ENCODE results near the gene CPNE6.
A peak's percentile ranks its signal among the peaks of the same experiment; 100 is the strongest.
"Not testable (repeated sequence)": the region's sequence is repeated elsewhere in the genome, so short reads cannot be mapped to it uniquely, and the experiment has no call there.

CPNE6 gene

DNA sequence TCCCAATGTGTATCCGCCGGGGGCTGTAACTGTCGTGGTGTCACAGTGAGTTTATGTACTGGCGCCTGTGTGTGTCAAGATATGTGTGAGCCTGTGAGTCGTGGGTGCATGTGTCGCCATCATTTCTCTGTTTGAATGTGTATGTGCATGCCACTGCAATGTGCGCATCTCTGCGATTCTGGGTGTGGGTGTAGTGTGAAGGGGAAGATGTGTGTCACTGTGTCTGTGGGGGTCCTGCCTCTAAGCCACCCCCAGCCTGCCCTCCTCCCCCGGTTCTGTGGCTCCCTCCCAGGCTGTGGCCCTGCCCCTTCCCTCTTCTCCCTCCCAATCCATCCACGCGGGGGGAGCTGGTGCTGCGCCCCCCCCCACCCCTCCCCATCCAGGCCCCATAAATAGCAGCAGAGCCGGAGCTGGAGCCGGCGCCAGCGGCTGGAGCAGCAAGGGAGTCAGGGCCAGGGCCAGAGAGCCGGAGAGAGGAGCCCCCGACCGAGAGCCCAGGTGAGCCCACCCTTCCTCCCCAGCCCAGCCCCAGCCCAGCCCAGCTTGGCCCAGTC lies at the start of gene CPNE6:
Gene CPNE6, plus strand, starts transcription at position 419 of the 554 bp plus-strand sequence. CDS start 1,375 bp downstream, outside the sequence.
- DNase-seq = peak; percentile 29

DNA sequence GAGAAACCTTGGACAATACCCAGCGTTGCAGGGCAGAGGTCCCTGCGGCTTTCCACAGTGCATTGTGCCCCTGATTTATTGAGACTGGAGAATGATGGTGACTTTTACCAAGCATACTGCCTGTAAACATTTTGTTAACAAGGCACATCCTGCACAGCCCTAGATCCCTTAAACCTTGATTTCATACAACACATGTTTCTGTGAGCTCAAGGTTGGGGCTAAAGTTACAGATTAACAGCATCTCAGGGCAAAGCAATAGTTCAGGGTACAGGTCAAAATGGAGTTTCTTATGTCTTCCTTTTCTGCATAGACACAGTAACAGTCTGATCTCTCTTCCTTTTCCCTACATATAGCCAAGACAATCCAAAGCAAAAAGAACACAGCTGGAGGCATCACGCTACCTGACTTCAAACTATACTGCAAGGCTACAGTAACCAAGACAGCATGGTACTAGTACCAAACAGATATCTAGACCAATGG lies 46.4 kb upstream of the CPNE6 start:
- DNase-seq = not testable (repeated sequence)

- not testable (repeated sequence) for DNase-seq
These were observed 41.7 kb upstream of the CPNE6 start for GRCh38 chr14:24029687-24030086.

DNA sequence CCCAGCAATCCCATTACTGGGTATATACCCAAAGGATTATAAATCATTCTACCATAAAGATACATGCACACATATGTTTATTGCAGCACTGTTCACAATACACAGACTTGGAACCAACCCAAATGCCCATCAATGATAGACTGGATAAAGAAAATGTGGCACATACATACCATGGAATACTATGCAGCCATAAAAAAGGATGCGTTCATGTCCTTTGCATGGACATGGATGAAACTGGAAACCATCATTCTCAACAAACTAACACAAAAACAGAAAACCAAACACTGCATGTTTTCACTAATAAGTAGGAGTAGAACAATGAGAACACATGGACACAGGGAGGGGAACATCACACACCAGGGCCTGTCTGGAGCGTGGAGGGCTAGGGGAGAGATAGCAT lies 40.0 kb upstream of the CPNE6 start:
- not testable (repeated sequence) for DNase-seq

DNA sequence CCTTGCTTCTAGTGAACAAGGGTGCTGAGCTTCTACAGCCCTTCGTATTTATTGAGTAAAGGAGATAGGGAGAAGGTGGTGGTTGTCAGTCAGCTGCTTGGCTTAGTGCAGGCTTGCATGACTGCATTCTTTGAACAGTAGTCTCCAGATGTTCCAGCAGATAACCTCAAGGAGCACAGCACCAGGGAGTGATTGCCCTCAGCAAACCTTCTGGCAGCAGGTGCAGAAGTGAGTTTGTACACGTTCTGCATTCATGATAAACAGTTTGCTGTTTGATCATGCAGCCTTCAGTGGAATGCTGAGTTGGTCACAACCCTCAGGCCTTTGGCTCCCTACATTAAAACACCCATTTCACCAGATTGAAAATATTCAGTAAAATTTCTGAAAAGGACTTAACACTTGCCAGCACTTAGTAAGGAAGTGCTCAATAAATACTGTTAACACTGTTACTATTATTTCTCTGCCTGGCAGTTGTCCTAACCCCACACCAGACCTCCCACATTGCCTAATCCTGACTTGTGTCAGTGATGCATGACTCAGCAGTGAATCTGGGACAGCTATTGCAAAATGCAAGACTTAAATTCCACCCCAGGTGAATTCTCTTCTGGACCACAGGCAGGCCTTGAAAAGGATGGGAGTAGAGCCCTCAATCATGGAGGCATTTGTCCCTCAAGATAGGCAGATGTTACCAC lies 38.5 kb upstream of the CPNE6 start:
- DNase-seq = no peak

GRCh38 chr14:24035769-24036168 lies 35.6 kb upstream of the CPNE6 start:
- DNase-seq = not testable (repeated sequence)

GRCh38 chr14:24036169-24036962 lies 35.0 kb upstream of the CPNE6 start:
- DNase-seq = peak; percentile 43

- DNase-seq = not testable (repeated sequence)
These were observed 34.3 kb upstream of the CPNE6 start for GRCh38 chr14:24036963-24037657.

GRCh38 chr14:24037658-24038037 lies 33.7 kb upstream of the CPNE6 start:
- no peak for DNase-seq

GRCh38 chr14:24038686-24039085 lies 32.7 kb upstream of the CPNE6 start:
- no peak for DNase-seq

DNA sequence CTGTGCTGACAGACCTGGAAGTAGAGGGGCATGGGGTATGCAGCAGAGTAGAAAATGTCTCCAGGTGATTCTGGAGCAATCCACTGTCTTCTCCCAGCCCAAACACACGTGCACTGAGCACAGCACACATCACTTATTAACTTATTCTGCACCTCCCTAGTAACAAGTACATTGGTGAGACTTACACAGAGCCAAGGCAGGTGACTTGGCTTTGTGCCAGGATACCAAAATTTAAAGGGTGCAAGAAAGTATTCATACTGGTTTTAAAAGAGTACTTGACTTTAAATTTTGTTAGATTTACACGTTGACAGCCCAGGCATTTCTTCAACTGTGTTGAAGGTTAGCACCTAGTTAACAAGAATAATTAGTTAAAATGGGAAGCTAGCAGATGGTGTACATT lies 30.7 kb upstream of the CPNE6 start:
- no peak for DNase-seq

GRCh38 chr14:24042746-24043145 lies 28.6 kb upstream of the CPNE6 start:
- no peak for DNase-seq

DNA sequence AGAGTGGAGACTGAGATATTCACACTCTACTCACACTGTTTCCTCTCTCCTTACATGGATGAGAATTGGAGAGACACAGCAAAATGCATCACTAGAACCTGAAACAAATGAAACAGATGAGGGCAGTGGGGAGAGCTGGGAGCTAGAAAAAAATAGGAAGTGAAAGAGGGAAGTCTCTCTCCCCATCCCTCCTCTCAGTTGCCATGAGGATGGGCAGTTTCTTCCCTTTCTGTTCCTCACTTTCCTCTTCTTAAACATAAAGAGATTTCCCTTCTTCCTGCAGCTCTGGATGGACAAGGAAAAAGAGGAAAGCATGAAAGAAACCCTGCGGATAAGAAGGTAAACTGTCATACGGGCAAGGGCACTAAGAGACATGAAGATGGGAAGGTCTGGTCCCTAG lies 22.4 kb upstream of the CPNE6 start:
- not testable (repeated sequence) for DNase-seq

- DNase-seq = not testable (repeated sequence)
These were observed 20.6 kb upstream of the CPNE6 start for GRCh38 chr14:24050753-24051152.

DNA sequence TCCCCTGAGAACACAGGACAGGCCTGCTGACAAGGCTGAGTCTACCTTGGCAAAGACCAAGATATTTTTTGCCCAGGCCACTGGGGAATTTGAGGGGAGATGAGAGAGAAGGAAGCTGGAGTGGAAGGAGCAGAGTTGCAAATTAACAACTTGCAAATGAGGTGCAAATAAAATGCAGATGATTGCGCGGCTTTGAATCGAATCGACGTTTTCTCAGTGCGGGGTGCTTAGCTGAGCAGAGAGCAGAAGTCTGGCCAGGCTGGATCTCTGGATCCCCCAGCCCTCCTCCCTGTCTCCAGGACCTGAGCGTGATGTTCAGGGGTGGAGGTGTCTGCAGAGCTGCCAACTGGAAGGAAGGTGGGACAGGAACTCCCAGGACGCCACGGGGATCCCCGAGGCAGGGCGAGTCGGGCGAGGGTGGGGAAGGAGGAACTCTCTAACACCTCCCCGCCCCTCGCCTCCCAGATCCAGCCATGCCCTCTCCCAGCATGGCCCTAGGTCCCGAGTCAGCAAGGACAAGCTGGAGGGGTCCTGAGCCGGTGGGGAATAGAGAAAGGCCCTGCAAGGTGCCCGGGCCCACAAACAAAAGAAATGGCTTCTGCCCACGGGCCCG lies 20.1 kb upstream of the CPNE6 start:
- no peak for DNase-seq

- DNase-seq = peak; percentile 40
These were observed 19.3 kb upstream of the CPNE6 start, which contains the start of gene CARMIL3 for GRCh38 chr14:24051789-24052655. TSS of gene CARMIL3 (plus strand) at chr14:24052009. CDS start at chr14:24052154, 145 bp downstream.

DNA sequence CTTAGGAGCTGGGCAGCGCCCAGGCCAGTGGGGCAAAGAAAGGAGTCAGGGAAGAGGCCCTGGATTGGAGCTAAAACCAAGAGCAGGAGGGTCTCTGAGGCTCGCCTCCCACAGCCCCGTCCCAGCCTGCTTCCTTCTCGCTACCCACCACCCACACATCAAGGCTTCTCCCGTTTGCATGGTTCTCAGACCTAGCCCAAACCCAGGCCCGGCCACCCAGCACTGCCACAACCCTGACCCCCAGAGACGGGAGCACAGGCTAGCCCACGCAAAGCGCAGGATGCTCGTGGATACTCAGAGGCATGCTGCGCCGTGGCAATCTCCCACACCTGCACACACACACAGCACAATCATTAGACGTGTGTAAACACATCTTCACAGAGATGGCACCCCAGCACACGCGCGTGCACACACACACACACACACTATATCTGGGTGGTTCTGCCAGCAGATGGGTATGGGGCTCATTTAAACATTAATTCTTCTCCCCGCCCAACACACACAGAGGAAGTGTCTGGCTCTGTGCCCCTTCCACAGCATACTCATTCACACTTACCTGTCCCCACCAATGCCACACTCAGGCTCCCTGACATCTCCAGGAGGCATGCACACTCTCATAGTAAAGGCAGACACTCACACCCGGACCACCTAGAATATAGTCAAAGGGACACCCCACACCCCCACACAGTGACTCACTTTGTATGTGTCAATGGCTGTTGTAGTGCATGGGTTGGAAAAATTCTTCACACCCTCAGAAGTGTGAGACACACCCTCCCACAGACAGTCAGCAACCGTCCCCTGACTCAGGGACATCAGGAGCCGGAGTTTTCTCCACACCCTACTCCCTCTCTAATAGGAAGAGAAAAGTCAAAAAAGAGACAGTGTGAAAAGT lies 18.5 kb upstream of the CPNE6 start:
- peak; percentile 66 for DNase-seq

DNA sequence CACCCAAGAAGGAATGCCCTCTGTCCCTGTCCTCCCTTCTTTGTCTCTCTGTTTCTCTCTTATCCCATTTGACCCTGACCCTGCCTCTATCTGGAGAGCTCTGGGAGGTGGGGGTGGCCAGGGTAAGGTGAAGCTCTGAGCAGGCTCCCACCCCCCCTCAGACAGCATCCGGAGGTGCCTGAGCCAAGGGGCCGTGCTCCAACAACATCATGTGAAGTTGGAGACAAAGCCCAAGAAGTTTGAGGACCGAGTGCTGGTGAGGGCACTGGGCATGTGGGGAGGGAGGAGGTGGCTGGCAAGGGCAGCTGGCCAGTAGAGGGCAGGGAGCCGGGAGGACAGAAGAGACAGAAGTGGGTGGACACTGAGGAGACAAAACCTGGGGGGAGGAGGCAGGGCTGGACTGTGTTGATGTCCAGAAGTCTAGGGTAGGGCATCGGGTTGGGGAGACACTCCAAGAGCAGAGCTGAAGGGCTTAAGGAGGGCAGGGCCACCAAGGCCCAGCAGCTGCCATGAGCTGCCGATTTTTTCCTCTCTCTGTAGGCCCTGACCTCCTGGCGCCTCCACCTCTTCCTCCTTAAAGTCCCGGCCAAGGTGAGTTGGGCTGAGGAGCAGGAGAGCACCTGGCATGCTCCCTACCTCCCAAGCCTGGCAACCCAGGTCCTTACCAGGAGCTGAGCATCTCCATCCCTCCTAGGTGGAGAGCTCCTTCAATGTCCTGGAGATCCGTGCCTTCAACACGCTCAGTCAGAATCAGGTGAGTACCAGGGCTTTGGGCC lies 17.6 kb upstream of the CPNE6 start:
- no peak for DNase-seq

GRCh38 chr14:24054324-24054641 lies 17.1 kb upstream of the CPNE6 start:
- no peak for DNase-seq

DNA sequence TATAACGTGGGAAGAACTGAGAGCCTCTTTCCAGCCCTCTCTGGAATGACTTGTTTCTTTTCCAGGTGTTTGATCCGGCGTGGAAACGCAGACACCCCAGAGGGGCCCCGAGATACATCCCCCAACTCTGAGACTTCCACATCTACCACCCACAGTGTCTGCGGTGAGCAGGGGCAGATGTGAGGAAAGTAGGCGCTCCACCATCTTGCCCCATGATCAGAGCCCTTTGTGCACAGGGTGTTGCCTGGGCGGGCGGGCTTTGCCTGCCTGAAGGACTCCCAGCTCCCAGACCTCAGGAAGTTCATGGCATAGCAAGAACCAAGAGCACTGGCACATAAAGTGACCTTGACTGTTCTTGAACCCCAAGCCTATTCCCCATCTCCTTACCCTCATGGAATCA lies 16.7 kb upstream of the CPNE6 start:
- DNase-seq = no peak
